Neural progenitor cell (in vitro differentiated cells): Measurements from ENCODE around the gene BCL7A.

Source experiments
- EZH2 ChIP-seq: fragments of 200-600 bp; sonication (generic); IDR thresholded peaks from 2 replicates; pipeline ENCODE4 v1.6.1; 2017; ENCODE audit warnings: antibody characterized with exemption, mild to moderate bottlenecking, moderate library complexity
- TF ChIP-seq, protein P1 (sequence below): fragments of 200-600 bp; sonication (generic); IDR thresholded peaks from 2 replicates; pipeline ENCODE4 v1.5.1; 2017; ENCODE audit warnings: antibody characterized with exemption, mild to moderate bottlenecking

DNA sequence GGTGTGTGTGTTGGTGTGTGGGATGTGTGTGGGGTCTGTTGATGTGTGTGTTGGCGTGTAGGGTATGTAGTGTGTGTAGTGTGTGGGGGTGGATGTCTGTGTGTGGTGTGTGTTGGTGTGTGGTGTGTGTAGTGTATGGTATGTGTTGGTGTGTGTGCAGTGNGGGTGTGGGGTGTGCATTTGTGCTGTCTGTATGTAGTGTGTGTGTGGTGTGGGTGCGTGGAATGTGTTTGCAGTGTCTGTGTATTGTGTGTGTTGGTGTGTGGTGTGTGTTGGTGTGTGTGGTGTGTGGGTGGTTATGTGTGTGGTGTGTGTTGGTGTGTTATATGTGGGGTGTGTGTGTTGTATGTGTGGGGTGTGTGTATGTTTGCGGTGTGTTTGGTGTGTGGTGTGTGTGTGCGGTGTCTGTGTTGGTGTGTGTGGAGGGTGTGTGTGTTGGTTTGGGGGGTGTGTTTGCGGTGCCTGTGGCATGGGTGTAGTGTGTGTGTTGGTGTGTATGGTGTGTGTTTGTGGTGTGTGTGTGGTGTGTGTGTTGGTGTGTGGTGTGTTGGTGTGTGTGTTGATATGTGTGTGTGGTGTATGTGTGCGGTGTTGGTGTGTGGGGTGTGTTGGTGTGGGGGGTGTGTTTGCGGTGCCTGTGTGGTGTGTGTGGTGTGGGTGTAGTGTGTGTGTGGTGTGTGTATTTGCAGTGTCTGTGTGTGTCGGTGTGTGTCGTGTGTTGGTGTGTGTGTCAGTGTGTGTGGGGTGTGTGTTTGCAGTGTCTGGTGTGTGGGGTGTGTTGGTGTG, 71.6 kb downstream of the BCL7A start:
- TF ChIP-seq, protein P1, sequence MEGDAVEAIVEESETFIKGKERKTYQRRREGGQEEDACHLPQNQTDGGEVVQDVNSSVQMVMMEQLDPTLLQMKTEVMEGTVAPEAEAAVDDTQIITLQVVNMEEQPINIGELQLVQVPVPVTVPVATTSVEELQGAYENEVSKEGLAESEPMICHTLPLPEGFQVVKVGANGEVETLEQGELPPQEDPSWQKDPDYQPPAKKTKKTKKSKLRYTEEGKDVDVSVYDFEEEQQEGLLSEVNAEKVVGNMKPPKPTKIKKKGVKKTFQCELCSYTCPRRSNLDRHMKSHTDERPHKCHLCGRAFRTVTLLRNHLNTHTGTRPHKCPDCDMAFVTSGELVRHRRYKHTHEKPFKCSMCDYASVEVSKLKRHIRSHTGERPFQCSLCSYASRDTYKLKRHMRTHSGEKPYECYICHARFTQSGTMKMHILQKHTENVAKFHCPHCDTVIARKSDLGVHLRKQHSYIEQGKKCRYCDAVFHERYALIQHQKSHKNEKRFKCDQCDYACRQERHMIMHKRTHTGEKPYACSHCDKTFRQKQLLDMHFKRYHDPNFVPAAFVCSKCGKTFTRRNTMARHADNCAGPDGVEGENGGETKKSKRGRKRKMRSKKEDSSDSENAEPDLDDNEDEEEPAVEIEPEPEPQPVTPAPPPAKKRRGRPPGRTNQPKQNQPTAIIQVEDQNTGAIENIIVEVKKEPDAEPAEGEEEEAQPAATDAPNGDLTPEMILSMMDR = no peak
- TF ChIP-seq EZH2 = no peak
